Upper lobe of left lung (tissue), 6 donors: Measurements from ENCODE around the gene MEGF10. TPM values are rescaled to one million over a fixed set of nuclear protein-coding genes. Genes with fewer than 3 reads are reported as not detected.

Experiments used
- ATAC-seq, 2 donors: fragments of 200-7000 bp; cut with Tn5 transposase; one replicate each; pipeline ENCODE4 v1.9.1; 2022; ENCODE audit warnings: mild to moderate bottlenecking in 2 of 2, moderate library complexity in 2 of 2; ENCODE audit not compliant: low FRiP score in 2 of 2
- DNase-seq, 2 donors: peaks; one replicate each; pipeline ENCODE4 v3.0.0-alpha.2; 2019 to 2020
- H3K27ac ChIP-seq, 4 donors: fragments of 200-600 bp; sonication (generic); one replicate each; pipeline ENCODE4 v1.5.1; 2016 to 2019
- H3K27me3 ChIP-seq, 4 donors: fragments of 200-600 bp; sonication (generic); one replicate each; pipeline ENCODE4 v1.5.1; 2017 to 2019
- H3K36me3 ChIP-seq, 4 donors: fragments of 200-600 bp; sonication (generic); one replicate each; pipeline ENCODE4 v1.5.1; 2016 to 2019
- H3K4me1 ChIP-seq, 4 donors: fragments of 200-600 bp; sonication (generic); one replicate each; pipeline ENCODE4 v1.5.1; 2018 to 2019
- H3K4me3 ChIP-seq, 4 donors: fragments of 200-600 bp; sonication (generic); one replicate each; pipeline ENCODE4 v1.5.1; 2017 to 2019; ENCODE audit warnings: mild to moderate bottlenecking in 2 of 4, moderate library complexity in 1 of 4
- H3K9me3 ChIP-seq, 4 donors: fragments of 200-600 bp; sonication (generic); one replicate each; pipeline ENCODE4 v1.5.1; 2018 to 2019
- CTCF ChIP-seq, 6 experiments: fragments of 450-650 bp in 4 of 6; fragments of 200-600 bp in 2 of 6; sonication (generic) in 2 of 6; IDR thresholded peaks; one replicate each; pipeline ENCODE4 v1.5.1; 2016 to 2019; ENCODE audit warnings: antibody characterized with exemption in 6 of 6
- EP300 ChIP-seq, 4 donors: sonication (generic); formaldehyde crosslinking; IDR thresholded peaks; one replicate each; pipeline ENCODE4 v1.5.1; 2017; ENCODE audit warnings: antibody characterized with exemption in 4 of 4, control low read depth in 2 of 4
- POLR2A ChIP-seq, 4 donors: fragments of 450-650 bp; IDR thresholded peaks; one replicate each; pipeline ENCODE4 v1.5.1; 2016 to 2017; ENCODE audit warnings: antibody characterized with exemption in 4 of 4, mild to moderate bottlenecking in 2 of 4
- POLR2AphosphoS5 ChIP-seq, 2 donors: sonication (generic); formaldehyde crosslinking; IDR thresholded peaks; one replicate each; pipeline ENCODE4 v1.5.1; 2017; ENCODE audit warnings: antibody characterized with exemption in 2 of 2
- WGBS, 2 donors: methylation state at CpG; one replicate each; pipeline ENCODE4 v1.1.5; 2017 to 2018; 5-methylcytosine and 5-hydroxymethylcytosine counted together
- total RNA-seq, 6 donors: library from RNA; depleted of rRNA in 4 of 6; stranded (reverse); fragments of >200 nt in 4 of 6; gene quantifications; one replicate each; pipeline versions ENCODE4 v1.1.0 to v1.2.1, GENCODE V29; 2016 to 2021
- donor health status: DM: no; HTN: no; CAD: no; lungs with moderate emphysema.
- donor health status: DM: no; HTN: yes; CAD: no; lungs with severe emphysema.

The MEGF10 gene
- total RNA-seq, 6 donors from 2014 or later = under 0.01 to 3.3 (median 0.17) TPM; not detected in 3

GRCh38 chr5:127343313-127343712, 52.7 kb downstream of the MEGF10 start:
- Histone ChIP-seq H3K9me3 (no peaks in the 10 kb centered on the region), H3K27me3 (no peaks in the 10 kb centered on the region), H3K4me1 (no peaks in the 10 kb centered on the region), H3K27ac (no peak overlapping the region), H3K36me3 (no peaks in the 10 kb centered on the region), H3K4me3 (no peak overlapping the region)
- 72 to 78% methylated on average over 3 of the region's 3 CpGs for WGBS, 2 donors
- ATAC-seq = no peak
- no peak for DNase-seq
- TF ChIP-seq POLR2A (IDR thresholded peaks at IDR 0.05) (no peak), CTCF (IDR thresholded peaks at IDR 0.05) (no peak), EP300 (IDR thresholded peaks at IDR 0.05) (no peak), POLR2AphosphoS5 (IDR thresholded peaks at IDR 0.05) (no peak)

- H3K9me3 ChIP-seq = no peaks in the 10 kb centered on the region
- DNase-seq = no peak
- no peak for ATAC-seq
- no peak overlapping the region for H3K4me3 ChIP-seq
- no peaks in the 10 kb centered on the region for H3K4me1 ChIP-seq
- no peak overlapping the region for H3K27ac ChIP-seq
- TF ChIP-seq EP300 (IDR thresholded peaks at IDR 0.05) = no peak
- TF ChIP-seq POLR2AphosphoS5 (IDR thresholded peaks at IDR 0.05) = no peak
- TF ChIP-seq POLR2A (IDR thresholded peaks at IDR 0.05) = no peak
- no peak for TF ChIP-seq CTCF (IDR thresholded peaks at IDR 0.05)
- no peaks in the 10 kb centered on the region for H3K36me3 ChIP-seq
- H3K27me3 ChIP-seq = no peaks in the 10 kb centered on the region
- 38 to 46% methylated on average over 1 of the region's 1 CpG for WGBS, 2 donors
Measured at GRCh38 chr5:127343866-127344265, 53.3 kb downstream of the MEGF10 start.

- DNase-seq (no peak), ATAC-seq (no peak)
- Histone ChIP-seq H3K4me3 (no peak overlapping the region), H3K27ac (no peak overlapping the region), H3K4me1 (no peaks in the 10 kb centered on the region), H3K27me3 (no peaks in the 10 kb centered on the region), H3K9me3 (no peaks in the 10 kb centered on the region), H3K36me3 (no peaks in the 10 kb centered on the region)
- TF ChIP-seq EP300 (IDR thresholded peaks at IDR 0.05) (no peak), POLR2A (IDR thresholded peaks at IDR 0.05) (no peak), POLR2AphosphoS5 (IDR thresholded peaks at IDR 0.05) (no peak), CTCF (IDR thresholded peaks at IDR 0.05) (no peak)
- WGBS, 2 donors = 84 to 95% methylated on average over 3 of the region's 3 CpGs
Measured at GRCh38 chr5:127344931-127345330, 54.3 kb downstream of the MEGF10 start.

GRCh38 chr5:127351418-127351817, 60.8 kb downstream of the MEGF10 start:
- WGBS, 2 donors = 87 to 88% methylated on average over 4 of the region's 4 CpGs
- H3K36me3 ChIP-seq = no peaks in the 10 kb centered on the region
- H3K27ac ChIP-seq = no peak overlapping the region
- ATAC-seq (no peak), DNase-seq (no peak)
- no peaks in the 10 kb centered on the region for H3K27me3 ChIP-seq
- H3K9me3 ChIP-seq = no peaks in the 10 kb centered on the region
- no peaks in the 10 kb centered on the region for H3K4me1 ChIP-seq
- no peak overlapping the region for H3K4me3 ChIP-seq
- TF ChIP-seq EP300 (IDR thresholded peaks at IDR 0.05) = no peak
- TF ChIP-seq POLR2AphosphoS5 (IDR thresholded peaks at IDR 0.05) = no peak
- TF ChIP-seq POLR2A (IDR thresholded peaks at IDR 0.05) = no peak
- no peak for TF ChIP-seq CTCF (IDR thresholded peaks at IDR 0.05)

- Histone ChIP-seq H3K4me1 (no peaks in the 10 kb centered on the region), H3K27me3 (no peaks in the 10 kb centered on the region), H3K9me3 (no peaks in the 10 kb centered on the region), H3K36me3 (no peaks in the 10 kb centered on the region), H3K27ac (no peak overlapping the region), H3K4me3 (no peak overlapping the region)
- ATAC-seq = no peak
- WGBS, 2 donors = 100% methylated on average over 2 of the region's 2 CpGs
- no peak for DNase-seq
- TF ChIP-seq POLR2A (IDR thresholded peaks at IDR 0.05) (no peak), CTCF (IDR thresholded peaks at IDR 0.05) (no peak), EP300 (IDR thresholded peaks at IDR 0.05) (no peak), POLR2AphosphoS5 (IDR thresholded peaks at IDR 0.05) (no peak)
Measured at GRCh38 chr5:127352068-127352467, 61.5 kb downstream of the MEGF10 start.
